HG03064 (cell line): Measurements from ENCODE around the gene TFAP2A.

Experiments
- ATAC-seq: cut with Tn5 transposase; IDR thresholded peaks from one replicate; pipeline ENCODE4 v1.9.1; 2021; ENCODE audit warnings: low read depth; ENCODE audit not compliant: unreplicated experiment

TFAP2A gene

GRCh38 chr6:10414756-10415616 is at the start of gene TFAP2A:
Gene TFAP2A (minus strand): TSS chr6:10415074. CDS start chr6:10414991, 83 bp downstream.
- ATAC-seq, result no peak

GRCh38 chr6:10463491-10464481 is 48.9 kb upstream of the TFAP2A start:
- ATAC-seq, result no peak

GRCh38 chr6:10463040-10463439 is 48.2 kb upstream of the TFAP2A start:
- ATAC-seq, result no peak

- no peak for ATAC-seq
Measured at GRCh38 chr6:10461850-10462249, 47.0 kb upstream of the TFAP2A start.

GRCh38 chr6:10460096-10460495 is 45.2 kb upstream of the TFAP2A start:
- ATAC-seq, result peak; percentile 86

- no peak for ATAC-seq
Measured at GRCh38 chr6:10458287-10458686, 43.4 kb upstream of the TFAP2A start.

- ATAC-seq, result no peak
Measured at GRCh38 chr6:10453596-10453995, 38.7 kb upstream of the TFAP2A start.

GRCh38 chr6:10451828-10452509 is 37.1 kb upstream of the TFAP2A start:
- ATAC-seq, result no peak

- ATAC-seq, result no peak
Measured at GRCh38 chr6:10451394-10451793, 36.5 kb upstream of the TFAP2A start.

- no peak for ATAC-seq
Measured at GRCh38 chr6:10449751-10450150, 34.9 kb upstream of the TFAP2A start.

- no peak for ATAC-seq
Measured at GRCh38 chr6:10448096-10448495, 33.2 kb upstream of the TFAP2A start.

GRCh38 chr6:10446548-10446947 is 31.7 kb upstream of the TFAP2A start:
- no peak for ATAC-seq

GRCh38 chr6:10441655-10442009 is 26.8 kb upstream of the TFAP2A start:
- ATAC-seq, result no peak

GRCh38 chr6:10441004-10441654 is 26.3 kb upstream of the TFAP2A start:
- no peak for ATAC-seq

GRCh38 chr6:10437891-10438290 is 23.0 kb upstream of the TFAP2A start:
- no peak for ATAC-seq

GRCh38 chr6:10434235-10434634 is 19.4 kb upstream of the TFAP2A start:
- ATAC-seq, result no peak

- no peak for ATAC-seq
Measured at GRCh38 chr6:10433322-10433721, 18.4 kb upstream of the TFAP2A start.

- ATAC-seq, result no peak
Measured at GRCh38 chr6:10431423-10432164, 16.7 kb upstream of the TFAP2A start.

- ATAC-seq, result peak; percentile 71
Measured at GRCh38 chr6:10429638-10430427, 15.0 kb upstream of the TFAP2A start.
